Neuronal stem cell (in vitro differentiated cells): Measurements from ENCODE around the gene KCNK15.

Source experiments
- DNase-seq: peaks from one replicate; pipeline ENCODE4 v3.0.0-alpha.2; 2013; ENCODE audit warnings: low spot score
- H2AFZ ChIP-seq: one replicate; pipeline ENCODE4 v1.6.1; 2013; ENCODE audit warnings: mild to moderate bottlenecking, low read length, inconsistent platforms
- H2AK5ac ChIP-seq: 2 replicates; pipeline ENCODE4 v1.6.1; 2013; ENCODE audit warnings: low read depth, mild to moderate bottlenecking, inconsistent platforms, low read length, moderate library complexity, mixed read lengths
- H2BK120ac ChIP-seq: 2 replicates; pipeline ENCODE4 v1.6.1; 2013; ENCODE audit warnings: low read depth, mild to moderate bottlenecking, inconsistent platforms, low read length, moderate library complexity, mixed read lengths
- H2BK12ac ChIP-seq: one replicate; pipeline ENCODE4 v1.6.1; 2013; ENCODE audit warnings: low read length, inconsistent platforms
- H2BK15ac ChIP-seq: 2 replicates; pipeline ENCODE4 v1.6.1; 2013; ENCODE audit warnings: mild to moderate bottlenecking, low read length, inconsistent platforms, mixed read lengths
- H2BK5ac ChIP-seq: one replicate; pipeline ENCODE4 v1.6.1; 2013; ENCODE audit warnings: inconsistent platforms, mild to moderate bottlenecking, low read length, moderate library complexity
- H3K14ac ChIP-seq: one replicate; pipeline ENCODE4 v1.6.1; 2013; ENCODE audit warnings: low read length, inconsistent platforms
- H3K18ac ChIP-seq: 2 replicates; pipeline ENCODE4 v1.6.1; 2013; ENCODE audit warnings: low read length, inconsistent platforms
- H3K23ac ChIP-seq: 2 replicates; pipeline ENCODE4 v1.6.1; 2013; ENCODE audit warnings: low read depth, mild to moderate bottlenecking, mixed read lengths, low read length, inconsistent platforms; ENCODE audit not compliant: poor library complexity
- H3K27ac ChIP-seq: replicated peaks from 3 replicates; pipeline ENCODE4 v1.5.1; 2013; ENCODE audit warnings: low read length, inconsistent platforms
- H3K27me3 ChIP-seq, 3 experiments: 2 replicates each; pipeline ENCODE4 v1.6.1; 2013; ENCODE audit warnings: low read length in 3 of 3, mild to moderate bottlenecking in 2 of 3, inconsistent platforms in 1 of 3, low read depth in 1 of 3, mixed read lengths in 1 of 3, moderate library complexity in 1 of 3; ENCODE audit not compliant: control insufficient read depth in 3 of 3, insufficient read depth in 3 of 3
- H3K36me3 ChIP-seq, 2 donors: replicated peaks in 1 of 2; 2 replicates each; pipeline ENCODE4 v1.6.1; 2013; ENCODE audit warnings: low read length in 2 of 2; ENCODE audit not compliant: control insufficient read depth in 2 of 2, insufficient read depth in 2 of 2
- H3K4ac ChIP-seq: 2 replicates; pipeline ENCODE4 v1.6.1; 2013; ENCODE audit warnings: inconsistent platforms, mild to moderate bottlenecking, low read length, moderate library complexity
- H3K4me1 ChIP-seq, 2 donors: 1 replicate in 1 of 2; 2 replicates in 1 of 2; pipeline ENCODE4 v1.6.1; 2013; ENCODE audit warnings: low read length in 2 of 2, low read depth in 1 of 2; ENCODE audit not compliant: control insufficient read depth in 2 of 2, insufficient read depth in 1 of 2
- H3K4me2 ChIP-seq: one replicate; pipeline ENCODE4 v1.6.1; 2013; ENCODE audit warnings: mild to moderate bottlenecking, low read length, inconsistent platforms; ENCODE audit not compliant: insufficient read depth, poor library complexity, severe bottlenecking
- H3K4me3 ChIP-seq, 2 donors: 2 replicates each; pipeline ENCODE4 v1.5.1; 2013; ENCODE audit warnings: low read length in 2 of 2, mild to moderate bottlenecking in 2 of 2, inconsistent platforms in 1 of 2, moderate library complexity in 1 of 2
- H3K79me1 ChIP-seq: one replicate; pipeline ENCODE4 v1.6.1; 2013; ENCODE audit warnings: low read depth, mild to moderate bottlenecking, inconsistent platforms, low read length, moderate library complexity
- H3K9ac ChIP-seq: one replicate; pipeline ENCODE4 v1.6.1; 2013; ENCODE audit warnings: mild to moderate bottlenecking, low read depth, low read length, inconsistent platforms; ENCODE audit not compliant: poor library complexity
- H3K9me3 ChIP-seq, 2 donors: replicated peaks in 1 of 2; 2 replicates each; pipeline versions ENCODE3 to v1.6.1; 2013; ENCODE audit warnings: low read length in 2 of 2, mild to moderate bottlenecking in 2 of 2, inconsistent platforms in 1 of 2, low read depth in 1 of 2, mixed read lengths in 1 of 2, moderate library complexity in 1 of 2; ENCODE audit not compliant: control insufficient read depth in 2 of 2, insufficient read depth in 1 of 2
- H4K8ac ChIP-seq: one replicate; pipeline ENCODE4 v1.6.1; 2013; ENCODE audit warnings: low read depth, mild to moderate bottlenecking, inconsistent platforms, low read length, moderate library complexity
- H4K91ac ChIP-seq: one replicate; pipeline ENCODE4 v1.6.1; 2013; ENCODE audit warnings: low read length, low read depth, mild to moderate bottlenecking, inconsistent platforms; ENCODE audit not compliant: poor library complexity
- WGBS, 2 donors: extraction: QIAGEN DNeasy Blood & Tissue Kit; methylation state at CpG; one replicate each; pipeline ENCODE4 v1.1.7; 2013; ENCODE audit warnings: missing lambda C conversion rate in 2 of 2, mixed read lengths in 1 of 2; ENCODE audit not compliant: insufficient read length in 2 of 2, insufficient replicate concordance in 1 of 2; ENCODE audit errors: extremely low coverage in 2 of 2; 5-methylcytosine and 5-hydroxymethylcytosine counted together

Gene KCNK15

DNA sequence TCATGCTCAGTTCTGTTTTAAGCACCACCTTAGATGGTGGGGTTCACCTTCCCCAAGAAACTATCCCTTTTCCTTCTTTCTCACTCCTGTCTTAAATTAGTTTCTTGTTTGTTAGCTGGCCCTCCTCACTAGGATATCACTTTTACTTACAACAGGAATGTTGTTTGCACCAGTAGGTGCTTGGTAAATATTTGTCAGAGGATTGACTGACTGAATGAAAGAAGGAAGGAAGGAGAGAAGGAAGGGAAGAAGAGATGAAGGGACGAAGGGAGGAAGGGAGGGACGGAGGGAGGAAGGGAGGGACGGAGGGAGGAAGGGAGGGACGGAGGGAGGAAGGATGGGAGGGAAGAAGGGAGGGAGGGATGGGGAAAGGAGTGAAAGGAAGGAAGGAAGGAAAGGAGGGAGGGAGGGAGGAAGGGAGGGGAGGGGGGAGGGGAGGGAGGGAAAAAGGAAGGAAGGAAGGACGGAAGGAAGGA lies 505 bp upstream of the KCNK15 start:
- Histone ChIP-seq H4K91ac (no peak overlapping the region), H3K4ac (no peak overlapping the region), H3K36me3 (no peaks in the 10 kb centered on the region), H2BK120ac (no peak overlapping the region), H3K4me3 (no peak overlapping the region), H2BK15ac (no peak overlapping the region), H3K4me1 (peaks cover 0 to 2% of the 10 kb centered on the region in 2 donors), H3K27me3 (peaks cover 4 to 81% (median 22%) of the 10 kb centered on the region in 3 experiments), H3K4me2 (no peak overlapping the region), H3K27ac (no peak overlapping the region), H3K14ac (no peak overlapping the region), H2BK5ac (no peak overlapping the region), H2AK5ac (no peak overlapping the region), H3K18ac (no peak overlapping the region), H3K79me1 (no peaks in the 10 kb centered on the region), H3K9ac (no peak overlapping the region), H3K9me3 (no peaks in the 10 kb centered on the region), H2BK12ac (no peak overlapping the region), H2AFZ (peak overlapping the region; percentile 93), H3K23ac (no peak overlapping the region), H4K8ac (no peak overlapping the region)
- no peak for DNase-seq
- WGBS, 2 donors: 89% methylated on average over 1 of the region's 5 CpGs; no CpG with 5 or more reads in 1 of the 2 donors

DNA sequence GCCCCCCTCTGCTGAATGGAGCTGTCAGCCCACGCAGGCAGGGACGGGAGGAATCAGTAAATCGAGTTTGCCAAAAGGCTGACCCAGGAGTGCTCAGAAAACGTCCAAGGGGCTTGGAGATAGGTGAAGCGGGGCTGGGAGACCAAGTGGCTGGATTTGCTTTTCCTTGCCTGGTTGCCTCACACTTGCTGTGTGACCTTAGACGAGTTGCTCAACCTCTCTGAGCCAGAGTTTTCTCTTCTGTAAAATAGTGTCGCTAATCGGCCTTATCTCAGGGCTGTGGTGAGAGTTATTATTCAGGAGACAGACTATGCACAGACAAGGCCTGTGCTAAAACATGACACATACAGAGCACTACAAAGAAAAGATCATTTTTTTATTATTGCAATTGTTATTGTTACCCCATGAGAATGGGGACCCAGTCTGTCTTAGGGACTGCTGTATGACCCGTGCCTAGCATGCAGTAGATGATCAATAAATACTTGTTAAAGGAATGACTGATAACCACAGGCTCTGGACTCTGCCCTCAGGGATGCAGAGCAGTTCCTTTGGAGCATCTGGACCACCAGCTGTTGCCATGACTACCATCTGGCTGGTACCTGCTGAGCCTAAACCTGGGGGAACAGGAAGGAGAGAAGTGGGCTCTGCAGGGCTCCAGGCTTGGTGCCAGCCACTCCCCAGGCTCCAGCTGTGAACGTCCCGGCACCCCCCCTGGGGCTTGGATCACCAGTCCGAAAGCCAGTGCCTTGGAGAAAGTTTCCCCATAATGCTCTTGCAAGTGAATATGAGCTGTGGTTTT lies 901 bp downstream of the KCNK15 start:
- Histone ChIP-seq H2AK5ac (peak overlapping the region; percentile 30), H3K14ac (no peak overlapping the region), H2BK12ac (peak overlapping the region; percentile 12), H3K36me3 (no peaks in the 10 kb centered on the region), H4K91ac (no peak overlapping the region), H3K9ac (peak overlapping the region; percentile 38), H3K27ac (no peak overlapping the region), H2AFZ (peak overlapping the region; percentile 93), H2BK120ac (no peak overlapping the region), H3K79me1 (no peaks in the 10 kb centered on the region), H3K9me3 (no peaks in the 10 kb centered on the region), H3K4me3 (peak overlapping the region; percentile 30 to 64), H3K23ac (no peak overlapping the region), H3K27me3 (peaks cover 4 to 72% (median 22%) of the 10 kb centered on the region in 3 experiments), H2BK5ac (no peak overlapping the region), H4K8ac (no peak overlapping the region), H3K4me1 (peaks cover 0 to 2% of the 10 kb centered on the region in 2 donors), H3K4me2 (peak overlapping the region; percentile 68), H2BK15ac (peak overlapping the region; percentile 73), H3K4ac (no peak overlapping the region), H3K18ac (peak overlapping the region; percentile 73)
- WGBS, 2 donors: no CpG with 5 or more reads among the region's 12 CpGs
- no peak for DNase-seq

DNA sequence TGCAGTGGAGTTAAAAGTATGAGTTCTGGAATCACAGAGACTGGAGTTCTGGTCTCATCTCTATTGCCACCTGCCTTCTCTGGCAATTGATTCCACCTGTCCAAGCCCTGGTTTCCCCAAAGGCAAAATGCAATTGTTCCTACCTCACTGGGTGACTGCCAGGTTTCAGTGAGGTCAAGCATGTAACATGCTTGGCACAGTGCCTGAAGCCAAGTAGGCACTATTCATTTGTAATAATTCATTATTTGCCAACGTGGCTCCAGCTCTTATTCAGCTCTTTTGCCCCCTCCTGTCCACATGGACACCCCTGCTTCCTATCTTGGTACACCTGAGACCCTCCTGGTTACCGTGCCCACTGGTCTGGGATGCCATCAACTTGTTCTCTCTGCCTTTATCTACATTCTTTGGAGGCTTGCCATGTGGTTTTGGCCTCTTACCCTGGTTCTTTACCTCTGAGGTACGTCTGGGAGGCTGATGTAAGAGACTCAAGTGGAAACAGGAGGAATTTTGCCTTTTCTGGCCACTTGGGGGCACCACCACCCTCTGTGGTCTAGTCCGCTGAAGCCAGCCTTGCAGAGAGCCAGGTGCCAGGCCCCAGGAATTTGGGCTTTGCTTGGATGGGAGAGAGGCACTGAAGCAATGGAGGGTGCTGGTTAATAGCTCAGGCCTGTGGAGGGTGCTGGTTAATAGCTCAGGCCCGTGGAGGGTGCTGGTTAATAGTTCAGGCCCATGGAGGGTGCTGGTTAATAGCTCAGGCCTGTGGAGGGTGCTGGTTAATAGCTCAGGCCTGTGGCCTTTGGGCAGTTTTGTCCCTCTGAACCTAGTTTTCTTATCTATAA lies 1.7 kb downstream of the KCNK15 start:
- H2BK120ac ChIP-seq: no peak overlapping the region
- no peaks in the 10 kb centered on the region for H3K9me3 ChIP-seq
- H3K18ac ChIP-seq: no peak overlapping the region
- H3K4me3 ChIP-seq: no peak overlapping the region
- peaks cover 0 to 4% of the 10 kb centered on the region in 2 donors for H3K4me1 ChIP-seq
- H3K27ac ChIP-seq: no peak overlapping the region
- peak; percentile 73 for DNase-seq
- no peaks in the 10 kb centered on the region for H3K79me1 ChIP-seq
- no peaks in the 10 kb centered on the region for H3K36me3 ChIP-seq
- H3K23ac ChIP-seq: no peak overlapping the region
- H2BK15ac ChIP-seq: no peak overlapping the region
- no peak overlapping the region for H3K14ac ChIP-seq
- H3K4me2 ChIP-seq: no peak overlapping the region
- no peak overlapping the region for H2BK5ac ChIP-seq
- no peak overlapping the region for H2AFZ ChIP-seq
- H2AK5ac ChIP-seq: no peak overlapping the region
- no peak overlapping the region for H3K9ac ChIP-seq
- H3K4ac ChIP-seq: no peak overlapping the region
- no peak overlapping the region for H4K8ac ChIP-seq
- no peak overlapping the region for H4K91ac ChIP-seq
- peaks cover 4 to 64% (median 22%) of the 10 kb centered on the region in 3 experiments for H3K27me3 ChIP-seq
- no peak overlapping the region for H2BK12ac ChIP-seq
- no CpG with 5 or more reads among the region's 5 CpGs for WGBS, 2 donors

GRCh38 chr20:44748005-44748370 lies 2.3 kb downstream of the KCNK15 start:
- H3K4ac ChIP-seq: no peak overlapping the region
- H2BK12ac ChIP-seq: no peak overlapping the region
- DNase-seq: no peak
- no peak overlapping the region for H3K9ac ChIP-seq
- no peak overlapping the region for H2BK15ac ChIP-seq
- no CpG with 5 or more reads among the region's 3 CpGs for WGBS, 2 donors
- H4K91ac ChIP-seq: no peak overlapping the region
- no peak overlapping the region for H2AK5ac ChIP-seq
- H3K23ac ChIP-seq: no peak overlapping the region
- no peak overlapping the region for H3K27ac ChIP-seq
- H3K4me1 ChIP-seq: peaks cover 0 to 4% of the 10 kb centered on the region in 2 donors
- no peak overlapping the region for H2BK5ac ChIP-seq
- no peak overlapping the region for H3K4me2 ChIP-seq
- H3K9me3 ChIP-seq: no peaks in the 10 kb centered on the region
- H3K27me3 ChIP-seq: peaks cover 4 to 58% (median 22%) of the 10 kb centered on the region in 3 experiments
- H3K14ac ChIP-seq: no peak overlapping the region
- no peak overlapping the region for H3K18ac ChIP-seq
- no peak overlapping the region for H3K4me3 ChIP-seq
- no peaks in the 10 kb centered on the region for H3K79me1 ChIP-seq
- H2AFZ ChIP-seq: no peak overlapping the region
- no peak overlapping the region for H2BK120ac ChIP-seq
- no peak overlapping the region for H4K8ac ChIP-seq
- no peaks in the 10 kb centered on the region for H3K36me3 ChIP-seq
